HG03442 (cell line): ENCODE measurements around the gene ARL15.

ENCODE experiments used
- ATAC-seq: cut with Tn5 transposase; IDR thresholded peaks from one replicate; pipeline ENCODE4 v1.9.1; 2021; ENCODE audit warnings: mild to moderate bottlenecking, moderate library complexity; ENCODE audit not compliant: unreplicated experiment

Gene ARL15

GRCh38 chr5:53917095-53917494, 393.3 kb downstream of the ARL15 start:
- ATAC-seq: no peak

DNA sequence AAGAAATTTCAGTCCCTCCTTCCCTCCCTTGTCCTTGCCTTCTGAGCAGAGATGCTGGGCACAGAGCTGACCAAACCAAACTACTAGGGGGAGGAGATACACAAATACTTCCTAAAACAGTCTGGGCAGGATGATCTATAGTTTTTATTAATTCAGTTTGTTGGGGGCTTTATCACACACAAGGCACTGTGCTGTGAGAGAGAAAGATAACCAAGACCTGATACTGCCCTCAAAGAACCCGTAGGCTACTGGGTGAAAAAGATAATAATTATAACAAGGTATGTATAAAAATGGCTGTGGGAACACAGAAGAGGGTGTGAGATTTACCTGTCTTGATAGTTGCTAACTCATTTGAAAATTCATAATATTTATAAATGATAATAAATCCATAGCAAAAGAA, 395.3 kb downstream of the ARL15 start:
- no peak for ATAC-seq

- ATAC-seq: no peak
Measured at GRCh38 chr5:53913941-53914340, 396.4 kb downstream of the ARL15 start.

DNA sequence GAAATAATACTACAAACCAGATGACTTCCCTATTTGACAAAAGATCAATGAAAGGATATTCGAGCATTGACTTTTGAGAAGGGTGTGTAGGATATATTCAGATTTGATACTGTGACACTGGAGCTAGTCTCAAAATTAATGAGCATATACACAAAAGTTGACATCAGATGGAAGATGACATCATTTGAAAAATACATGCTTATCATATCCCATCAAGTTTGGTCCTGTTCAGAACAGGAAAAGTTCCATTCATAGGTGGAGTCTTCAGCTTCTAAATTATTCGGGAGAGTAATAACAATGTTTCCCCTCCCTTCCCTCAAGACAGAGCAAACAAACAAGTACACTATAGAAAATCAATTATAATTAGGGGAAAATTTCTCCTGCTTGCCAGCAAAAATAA, 401.6 kb downstream of the ARL15 start:
- no peak for ATAC-seq

- ATAC-seq: no peak
Measured at GRCh38 chr5:53907827-53908226, 402.5 kb downstream of the ARL15 start.

GRCh38 chr5:53906736-53907135, 403.6 kb downstream of the ARL15 start:
- no peak for ATAC-seq

DNA sequence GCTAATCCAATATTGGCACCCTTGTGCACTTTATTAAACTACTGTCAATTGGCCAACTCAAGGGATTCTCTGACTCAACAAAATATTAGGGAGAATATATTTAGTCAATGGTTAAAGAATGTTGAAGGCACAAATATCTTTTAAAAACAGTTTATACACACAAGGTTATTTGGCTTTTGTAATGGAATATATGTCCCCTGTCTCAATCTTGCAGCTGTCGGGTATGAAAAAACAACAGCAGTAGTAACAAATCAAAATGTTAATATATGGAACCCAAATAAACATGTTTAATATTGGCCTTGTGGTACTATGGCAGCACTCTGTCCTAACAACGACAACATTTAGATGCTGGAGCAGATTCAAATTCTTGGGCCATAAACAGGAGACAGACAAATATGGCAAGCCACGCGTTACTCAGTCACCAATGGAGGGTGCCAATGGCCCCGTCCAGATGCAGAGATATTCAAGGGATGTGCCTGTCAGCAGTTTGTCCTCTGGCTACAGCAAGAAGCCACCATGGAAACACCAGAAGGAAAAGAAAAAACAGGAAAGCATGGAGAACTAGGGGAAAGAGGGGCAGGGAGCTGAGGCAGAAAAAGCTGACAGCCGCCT, 408.0 kb downstream of the ARL15 start:
- ATAC-seq: no peak

DNA sequence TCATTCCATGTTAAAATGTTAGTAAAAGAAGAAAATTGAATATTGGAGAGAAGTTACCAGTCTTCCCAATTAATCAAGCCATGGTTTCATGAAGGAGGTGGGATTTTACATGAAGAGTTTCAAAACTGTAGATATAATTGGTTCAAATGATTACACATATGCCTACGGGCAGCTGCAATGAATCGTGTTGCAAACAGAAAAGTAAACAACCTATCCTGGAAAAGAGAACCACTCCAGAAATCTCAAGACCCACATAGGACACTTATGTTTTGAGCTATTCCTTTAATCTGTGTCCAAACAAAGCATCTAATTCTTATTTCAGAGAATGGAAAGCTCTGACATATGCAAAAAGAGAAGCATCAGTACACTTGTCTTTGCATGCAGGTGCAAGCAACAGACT, 409.7 kb downstream of the ARL15 start:
- no peak for ATAC-seq

DNA sequence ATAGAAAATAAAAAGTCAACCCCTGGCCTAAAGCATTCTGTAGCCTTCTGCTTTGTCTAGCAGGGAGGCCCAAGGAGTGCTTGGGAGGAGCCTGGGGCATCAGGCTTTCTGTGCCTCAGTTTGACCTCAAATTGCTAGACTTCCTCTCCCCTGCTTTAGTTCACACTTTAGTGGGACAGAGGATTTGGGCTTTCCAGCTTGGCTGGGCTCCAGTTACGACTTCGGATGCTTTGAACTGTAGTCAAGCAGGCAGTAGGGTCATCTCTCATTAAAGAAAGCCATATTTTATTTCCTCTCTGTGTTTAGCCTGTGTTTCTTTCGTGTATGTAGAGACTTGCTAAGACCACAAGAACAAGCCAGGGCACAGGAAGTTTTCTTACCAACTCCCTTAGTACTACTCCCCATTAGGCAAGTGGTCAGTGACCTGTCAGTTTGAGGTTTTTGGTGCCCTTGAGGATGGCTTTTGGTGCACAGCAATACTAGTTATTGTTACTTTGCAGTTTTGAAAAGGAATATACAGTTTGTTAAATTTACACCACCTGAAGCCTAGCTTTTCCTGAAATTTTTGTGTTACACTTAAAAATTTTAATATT, 415.2 kb downstream of the ARL15 start:
- no peak for ATAC-seq

GRCh38 chr5:53893626-53894025, 416.7 kb downstream of the ARL15 start:
- ATAC-seq: no peak

- no peak for ATAC-seq
Measured at GRCh38 chr5:53892224-53892623, 418.1 kb downstream of the ARL15 start.

DNA sequence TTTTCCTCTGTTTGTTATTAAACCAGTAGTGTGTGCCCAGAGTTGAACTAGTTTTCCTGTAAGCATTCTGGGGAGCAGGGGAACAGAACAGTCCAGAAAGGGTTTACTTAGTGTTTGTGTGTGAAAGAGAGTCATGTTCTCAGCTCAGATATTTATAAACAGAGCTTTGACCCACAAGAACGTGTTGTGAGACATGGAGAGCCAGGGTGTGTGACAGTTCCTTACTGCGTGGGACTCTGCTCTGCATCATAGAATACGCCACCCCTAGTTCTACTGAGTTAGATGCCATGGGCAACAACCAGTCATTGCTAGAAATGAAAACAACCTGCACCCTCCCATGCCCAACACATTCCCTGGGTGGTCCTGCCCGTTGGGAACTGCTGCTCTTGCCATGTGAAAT, 419.2 kb downstream of the ARL15 start:
- ATAC-seq: no peak

DNA sequence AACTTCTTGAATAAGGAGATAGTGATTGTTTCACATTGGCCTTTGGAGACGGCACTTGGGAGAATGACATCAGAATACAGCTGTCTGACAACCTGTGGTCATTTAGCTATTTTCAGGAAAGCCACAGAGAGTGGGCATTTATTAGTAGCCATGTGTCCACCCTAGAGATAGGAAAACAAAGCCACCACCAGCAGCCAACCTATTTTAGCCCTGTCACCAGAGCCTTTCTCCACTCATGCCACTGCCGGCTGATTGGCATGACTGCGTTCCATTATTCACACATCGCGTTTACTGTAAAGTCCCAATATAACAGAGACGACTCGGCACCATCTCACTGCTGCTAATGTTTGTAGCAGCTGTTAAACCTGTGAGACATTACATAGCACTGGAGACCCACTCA, 419.9 kb downstream of the ARL15 start:
- ATAC-seq: no peak

DNA sequence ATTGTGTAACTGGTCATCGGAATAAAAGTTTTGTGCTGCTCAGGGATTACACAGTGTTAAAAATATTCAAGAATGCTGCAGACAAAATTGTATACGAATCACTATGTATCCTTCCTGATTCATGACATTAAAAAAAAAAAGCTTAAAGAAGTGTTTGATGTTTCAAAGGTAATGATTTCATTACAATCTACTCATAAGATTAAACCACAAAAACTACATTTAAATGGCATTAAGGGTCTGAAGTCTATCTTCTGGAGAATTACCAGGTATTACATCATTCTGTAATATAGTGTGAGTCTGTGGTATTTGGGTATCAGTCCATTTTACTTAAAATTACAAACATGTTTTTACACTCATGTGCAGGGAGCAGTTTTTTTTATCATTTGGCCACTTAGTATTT, 425.5 kb downstream of the ARL15 start:
- no peak for ATAC-seq

- ATAC-seq: no peak
Measured at GRCh38 chr5:53884417-53884816, 426.0 kb downstream of the ARL15 start.

GRCh38 chr5:53882676-53883031, 427.7 kb downstream of the ARL15 start:
- ATAC-seq: no peak

GRCh38 chr5:53882006-53882675, 428.2 kb downstream of the ARL15 start:
- no peak for ATAC-seq

DNA sequence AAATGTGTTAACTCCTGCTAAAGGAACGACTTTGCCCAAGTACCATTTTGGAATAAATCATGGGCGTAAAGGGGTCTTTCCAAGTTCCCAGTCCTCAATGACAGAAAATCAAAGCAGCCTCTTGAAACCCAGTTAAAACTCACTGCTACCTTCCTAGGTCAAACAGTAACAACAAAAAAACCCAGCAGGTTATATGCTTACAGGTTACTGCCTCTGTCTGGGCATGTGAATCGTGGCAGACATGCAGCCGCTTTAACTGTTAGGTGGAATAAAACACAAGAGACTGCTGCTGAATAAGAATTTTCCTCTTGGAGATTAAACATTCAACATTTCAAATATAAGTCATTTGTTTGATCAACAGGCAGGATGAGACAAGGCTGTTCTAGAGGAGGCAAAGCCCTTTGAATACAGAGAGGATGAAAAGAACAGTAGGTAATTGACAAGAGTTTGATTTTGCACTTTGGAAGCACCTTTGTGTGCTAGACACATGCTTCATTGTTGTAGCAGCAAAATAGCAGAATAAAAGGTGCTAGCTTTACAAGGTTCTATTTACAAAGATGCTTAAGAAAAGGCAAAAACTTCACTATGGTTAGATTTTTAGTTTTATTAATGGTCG, 430.6 kb downstream of the ARL15 start:
- ATAC-seq: no peak

DNA sequence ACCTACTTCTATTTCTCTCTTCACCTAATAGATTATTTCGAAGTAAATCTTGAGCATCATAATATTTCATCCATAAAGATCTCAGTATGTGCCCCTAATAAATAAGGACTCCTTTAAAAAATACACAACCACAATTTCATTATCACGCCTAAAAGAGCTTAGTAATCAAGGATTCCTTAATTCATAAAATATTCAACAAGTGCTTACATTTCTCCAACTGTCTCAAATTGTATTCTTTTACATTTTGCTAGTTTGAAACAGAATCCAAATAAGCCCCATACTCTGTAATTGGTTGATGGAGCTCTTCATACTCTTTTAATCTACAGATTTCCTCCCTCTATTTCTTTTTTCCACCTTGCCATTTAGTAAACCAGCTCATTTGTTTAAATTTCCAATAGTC, 432.4 kb downstream of the ARL15 start:
- ATAC-seq: no peak

DNA sequence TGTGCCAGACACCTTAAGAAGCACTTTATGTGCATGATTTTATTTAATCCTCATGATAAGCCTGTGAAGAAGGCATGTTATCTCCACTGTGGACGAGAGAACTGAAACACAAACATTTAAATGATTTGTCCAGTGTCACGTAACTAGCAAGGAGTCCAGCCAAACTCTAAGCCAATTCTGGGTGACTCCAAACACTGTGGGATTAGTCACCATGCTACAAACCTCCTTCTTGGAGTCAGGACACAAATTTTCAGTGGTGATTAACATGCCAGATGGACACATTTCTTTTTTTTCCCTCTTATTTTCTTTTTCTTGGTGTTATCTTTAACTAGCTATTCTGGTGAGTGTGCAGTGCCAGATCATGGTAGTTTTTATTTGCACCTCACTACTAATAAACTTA, 433.1 kb downstream of the ARL15 start:
- no peak for ATAC-seq

GRCh38 chr5:53874409-53874808, 436.0 kb downstream of the ARL15 start:
- ATAC-seq: no peak

DNA sequence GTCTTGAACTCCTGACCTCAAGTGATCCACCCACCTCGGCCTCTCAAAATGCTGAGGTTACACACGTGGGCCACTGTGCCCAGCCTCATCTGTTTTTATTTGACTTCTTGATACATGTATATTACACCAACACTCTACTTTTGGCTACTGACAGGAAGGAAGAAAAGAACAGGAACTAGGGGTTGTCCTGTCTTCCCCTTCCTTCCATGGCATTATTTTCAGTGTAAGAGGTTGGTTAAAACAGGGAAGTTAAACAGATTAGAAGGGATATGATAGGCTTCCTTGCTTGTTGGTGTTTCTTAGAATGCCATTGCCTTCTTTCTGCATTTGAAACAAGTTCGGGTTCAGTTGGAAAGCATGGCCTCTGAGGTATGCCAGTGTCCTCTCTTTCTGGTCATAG, 437.1 kb downstream of the ARL15 start:
- ATAC-seq: no peak
